PC-3 (cell line): Measurements from ENCODE around the gene RAI1.

Experiments used
- EZH2 ChIP-seq: fragments of 300-600 bp; sonication (generic); IDR thresholded peaks from one replicate; pipeline ENCODE4 v1.6.1; 2017; ENCODE audit warnings: antibody characterized with exemption, mild to moderate bottlenecking, low read length; ENCODE audit not compliant: unreplicated experiment
- EZH2phosphoT487 ChIP-seq: fragments of 300-600 bp; sonication (generic); IDR thresholded peaks from 2 replicates; pipeline ENCODE4 v1.6.1; 2018; ENCODE audit warnings: mild to moderate bottlenecking, antibody characterized with exemption, low read length, borderline replicate concordance
- TF ChIP-seq, protein P1 (sequence below): fragments of 300-600 bp; sonication (generic); conservative IDR thresholded peaks from 2 replicates; pipeline ENCODE4 v1.5.1; 2017; ENCODE audit warnings: antibody characterized with exemption, low read depth, mild to moderate bottlenecking, low read length

- TF ChIP-seq, protein P1, sequence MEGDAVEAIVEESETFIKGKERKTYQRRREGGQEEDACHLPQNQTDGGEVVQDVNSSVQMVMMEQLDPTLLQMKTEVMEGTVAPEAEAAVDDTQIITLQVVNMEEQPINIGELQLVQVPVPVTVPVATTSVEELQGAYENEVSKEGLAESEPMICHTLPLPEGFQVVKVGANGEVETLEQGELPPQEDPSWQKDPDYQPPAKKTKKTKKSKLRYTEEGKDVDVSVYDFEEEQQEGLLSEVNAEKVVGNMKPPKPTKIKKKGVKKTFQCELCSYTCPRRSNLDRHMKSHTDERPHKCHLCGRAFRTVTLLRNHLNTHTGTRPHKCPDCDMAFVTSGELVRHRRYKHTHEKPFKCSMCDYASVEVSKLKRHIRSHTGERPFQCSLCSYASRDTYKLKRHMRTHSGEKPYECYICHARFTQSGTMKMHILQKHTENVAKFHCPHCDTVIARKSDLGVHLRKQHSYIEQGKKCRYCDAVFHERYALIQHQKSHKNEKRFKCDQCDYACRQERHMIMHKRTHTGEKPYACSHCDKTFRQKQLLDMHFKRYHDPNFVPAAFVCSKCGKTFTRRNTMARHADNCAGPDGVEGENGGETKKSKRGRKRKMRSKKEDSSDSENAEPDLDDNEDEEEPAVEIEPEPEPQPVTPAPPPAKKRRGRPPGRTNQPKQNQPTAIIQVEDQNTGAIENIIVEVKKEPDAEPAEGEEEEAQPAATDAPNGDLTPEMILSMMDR = no peak
- TF ChIP-seq EZH2 (no peak), EZH2phosphoT487 (no peak)
These were observed 8.1 kb downstream of the RAI1 start for GRCh38 chr17:17689312-17689711.
